Trophoblast cell (in vitro differentiated cells and primary cell): Measurements from ENCODE around the gene LHPP.

ENCODE experiments used
- DNase-seq, 2 donors: peaks; one replicate each; pipeline ENCODE4 v3.0.0-alpha.2; 2016
- H2AFZ ChIP-seq: 2 replicates; pipeline ENCODE4 v1.6.1; 2013; ENCODE audit warnings: low read length, moderate library complexity, mild to moderate bottlenecking; ENCODE audit not compliant: insufficient read depth, poor library complexity
- H2AK5ac ChIP-seq: 2 replicates; pipeline ENCODE4 v1.6.1; 2013; ENCODE audit warnings: mild to moderate bottlenecking, low read length
- H2BK120ac ChIP-seq: 2 replicates; pipeline ENCODE4 v1.6.1; 2013; ENCODE audit warnings: low read length, mild to moderate bottlenecking, moderate library complexity; ENCODE audit not compliant: insufficient read depth, poor library complexity
- H2BK12ac ChIP-seq: 2 replicates; pipeline ENCODE4 v1.6.1; 2013; ENCODE audit warnings: mild to moderate bottlenecking, low read length, moderate library complexity
- H2BK5ac ChIP-seq: 2 replicates; pipeline ENCODE4 v1.6.1; 2013; ENCODE audit warnings: low read length, low read depth, moderate library complexity, mild to moderate bottlenecking; ENCODE audit not compliant: poor library complexity
- H3K14ac ChIP-seq: 2 replicates; pipeline ENCODE4 v1.6.1; 2013; ENCODE audit warnings: mild to moderate bottlenecking, low read length
- H3K18ac ChIP-seq: 2 replicates; pipeline ENCODE4 v1.6.1; 2013; ENCODE audit warnings: mild to moderate bottlenecking, low read length
- H3K23ac ChIP-seq: 2 replicates; pipeline ENCODE4 v1.6.1; 2013; ENCODE audit warnings: low read length
- H3K27ac ChIP-seq: 2 replicates; pipeline ENCODE4 v1.5.1; 2013; ENCODE audit warnings: low read depth, mild to moderate bottlenecking, inconsistent platforms, low read length, moderate library complexity
- H3K27me3 ChIP-seq: 2 replicates; pipeline ENCODE4 v1.6.1; 2013; ENCODE audit warnings: inconsistent platforms, mild to moderate bottlenecking, low read length, moderate library complexity; ENCODE audit not compliant: insufficient read depth
- H3K36me3 ChIP-seq, 2 experiments: 1 replicate in 1 of 2; 2 replicates in 1 of 2; pipeline ENCODE4 v1.6.1; 2013; ENCODE audit warnings: low read length in 2 of 2, mild to moderate bottlenecking in 2 of 2, moderate library complexity in 1 of 2; ENCODE audit not compliant: insufficient read depth in 2 of 2, control insufficient read depth in 1 of 2
- H3K4ac ChIP-seq: 2 replicates; pipeline ENCODE4 v1.6.1; 2013; ENCODE audit warnings: low read depth, mild to moderate bottlenecking, low read length, moderate library complexity
- H3K4me1 ChIP-seq, 2 experiments: 1 replicate in 1 of 2; 2 replicates in 1 of 2; pipeline ENCODE4 v1.6.1; 2013; ENCODE audit warnings: low read length in 2 of 2, mild to moderate bottlenecking in 2 of 2, moderate library complexity in 1 of 2; ENCODE audit not compliant: insufficient read depth in 2 of 2, control insufficient read depth in 1 of 2
- H3K4me2 ChIP-seq: 2 replicates; pipeline ENCODE4 v1.6.1; 2013; ENCODE audit warnings: inconsistent platforms, mild to moderate bottlenecking, low read length, moderate library complexity
- H3K4me3 ChIP-seq: 2 replicates; pipeline ENCODE4 v1.5.1; 2013; ENCODE audit warnings: mild to moderate bottlenecking, low read depth, low read length, inconsistent platforms
- H3K79me1 ChIP-seq: one replicate; pipeline ENCODE4 v1.6.1; 2013; ENCODE audit warnings: low read length
- H3K79me2 ChIP-seq: 2 replicates; pipeline ENCODE4 v1.6.1; 2013; ENCODE audit warnings: low read length, mild to moderate bottlenecking; ENCODE audit not compliant: control insufficient read depth, insufficient read depth, poor library complexity
- H3K9ac ChIP-seq: 2 replicates; pipeline ENCODE4 v1.6.1; 2013; ENCODE audit warnings: mild to moderate bottlenecking, low read length
- H3K9me3 ChIP-seq: 2 replicates; pipeline ENCODE4 v1.6.1; 2013; ENCODE audit warnings: low read depth, mild to moderate bottlenecking, control low read depth, inconsistent platforms, low read length; ENCODE audit not compliant: insufficient read depth
- H4K12ac ChIP-seq: 2 replicates; pipeline ENCODE4 v1.6.1; 2013; ENCODE audit warnings: low read depth, mild to moderate bottlenecking, low read length, moderate library complexity
- H4K8ac ChIP-seq: 2 replicates; pipeline ENCODE4 v1.6.1; 2013; ENCODE audit warnings: low read depth, mild to moderate bottlenecking, low read length, moderate library complexity
- H4K91ac ChIP-seq: one replicate; pipeline ENCODE4 v1.6.1; 2013; ENCODE audit warnings: low read depth, mild to moderate bottlenecking, low read length, moderate library complexity
- WGBS: extraction: QIAGEN DNeasy Blood & Tissue Kit; methylation state at CpG from one replicate; pipeline ENCODE4 v1.1.7; 2013; ENCODE audit warnings: missing lambda C conversion rate; ENCODE audit not compliant: insufficient read length, insufficient coverage; ENCODE audit errors: extremely low coverage; 5-methylcytosine and 5-hydroxymethylcytosine counted together

Gene LHPP

DNA sequence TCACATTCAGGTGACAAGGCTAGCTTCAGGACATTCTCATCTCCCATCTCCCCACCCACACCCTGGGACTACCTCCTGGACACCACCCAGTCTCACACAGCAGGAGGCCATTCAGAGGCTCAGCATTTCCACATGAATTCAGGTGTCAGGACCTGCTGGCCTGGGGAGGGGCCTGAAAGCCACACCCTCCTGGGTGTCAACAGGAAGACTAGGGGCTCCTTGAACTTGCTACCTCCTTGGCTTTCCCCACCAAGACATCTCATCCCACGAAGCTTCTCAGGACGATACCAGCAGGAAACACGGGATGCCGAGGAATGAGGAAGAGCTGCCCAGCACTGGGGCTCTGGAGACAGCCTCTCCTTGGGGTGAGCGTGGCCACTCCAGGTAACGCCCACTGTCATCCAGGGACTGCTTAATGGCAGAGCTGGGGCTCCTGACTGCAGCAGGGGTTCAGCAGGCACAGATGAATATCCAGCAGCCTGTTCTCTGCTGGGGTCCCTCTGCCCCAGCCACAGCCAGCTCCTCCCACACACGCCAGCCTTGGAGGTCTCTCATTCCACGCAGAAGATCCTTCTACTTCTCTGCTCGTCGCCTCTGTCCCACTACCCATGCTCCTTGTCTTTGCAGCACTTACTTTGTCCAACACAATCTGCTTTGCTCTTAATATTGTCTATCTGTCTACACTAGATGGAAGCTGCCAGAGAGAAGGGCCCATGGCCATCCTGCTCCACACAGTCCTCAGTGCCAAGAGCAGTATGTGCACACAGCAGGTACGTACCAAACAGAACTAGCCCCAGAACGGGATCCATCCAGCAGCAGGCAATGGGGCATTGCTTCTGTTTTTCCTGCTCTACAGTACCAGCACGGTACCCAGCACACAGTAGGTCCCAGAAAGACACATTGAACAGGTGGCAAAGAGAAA is 193.8 kb downstream of the LHPP start:
- Histone ChIP-seq H2BK120ac (no peak overlapping the region), H3K4me1 (peaks cover 4 to 5% of the 10 kb centered on the region in 2 experiments), H3K23ac (peak overlapping the region; percentile 22), H2BK12ac (no peak overlapping the region), H3K9ac (no peak overlapping the region), H3K9me3 (no peaks in the 10 kb centered on the region), H4K8ac (no peak overlapping the region), H3K79me2 (no peaks in the 10 kb centered on the region), H2AFZ (peak overlapping the region; percentile 9), H3K27me3 (no peaks in the 10 kb centered on the region), H3K27ac (no peak overlapping the region), H2AK5ac (no peak overlapping the region), H3K79me1 (no peaks in the 10 kb centered on the region), H3K14ac (no peak overlapping the region), H3K18ac (no peak overlapping the region), H3K4me3 (no peak overlapping the region), H3K4me2 (no peak overlapping the region), H2BK5ac (no peak overlapping the region), H3K36me3 (no peaks in the 10 kb centered on the region), H4K91ac (no peak overlapping the region), H3K4ac (no peak overlapping the region), H4K12ac (no peak overlapping the region)
- DNase-seq = no peak
- no CpG with 5 or more reads among the region's 13 CpGs for WGBS

DNA sequence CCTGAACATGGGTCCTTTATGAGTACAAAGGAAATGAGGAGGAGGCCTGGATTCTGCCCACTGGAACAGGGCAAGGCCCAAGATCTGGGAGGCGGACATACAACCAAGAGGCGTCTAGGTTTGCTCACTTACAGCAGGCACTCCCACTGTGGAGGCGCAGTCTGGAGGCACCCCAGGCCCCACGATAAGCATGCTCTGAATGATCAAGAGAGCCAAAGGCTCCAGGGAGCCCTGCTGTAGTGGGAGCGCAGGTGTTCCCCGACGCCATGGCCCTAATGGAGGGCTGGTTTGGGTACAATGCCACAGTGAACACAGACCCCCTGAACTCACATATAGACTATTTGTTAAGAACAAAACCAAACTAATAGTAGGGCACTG is 194.5 kb downstream of the LHPP start:
- Histone ChIP-seq H2BK120ac (no peak overlapping the region), H2BK5ac (no peak overlapping the region), H4K8ac (no peak overlapping the region)

DNA sequence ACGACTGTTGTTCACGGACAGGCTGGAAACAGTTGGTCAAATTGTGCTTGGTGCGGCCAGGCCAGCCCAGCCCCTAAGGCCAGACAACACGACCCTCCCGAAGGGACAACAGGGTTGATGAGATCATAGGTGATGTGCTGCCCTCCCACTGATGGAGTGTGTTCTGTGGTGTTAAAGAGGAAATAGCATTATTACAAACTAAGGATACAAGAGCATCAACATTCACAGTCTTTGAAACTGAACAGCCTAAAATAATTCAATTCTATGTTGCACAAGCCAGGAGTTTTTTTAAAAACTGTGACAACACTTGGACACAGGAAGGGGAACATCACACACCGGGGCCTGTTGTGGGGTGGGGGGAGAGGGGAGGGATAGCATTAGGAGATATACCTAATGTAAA is 194.9 kb downstream of the LHPP start:
- no peak overlapping the region for H3K4ac ChIP-seq
- H2BK5ac ChIP-seq = no peak overlapping the region
- no peak overlapping the region for H4K91ac ChIP-seq
- DNase-seq = no peak
- no peak overlapping the region for H2BK120ac ChIP-seq
- H3K18ac ChIP-seq = no peak overlapping the region
- H3K27me3 ChIP-seq = no peaks in the 10 kb centered on the region
- H3K9ac ChIP-seq = no peak overlapping the region
- H3K14ac ChIP-seq = no peak overlapping the region
- no peak overlapping the region for H4K12ac ChIP-seq
- H3K9me3 ChIP-seq = no peaks in the 10 kb centered on the region
- H3K27ac ChIP-seq = no peak overlapping the region
- no CpG with 5 or more reads among the region's 6 CpGs for WGBS
- no peak overlapping the region for H2AK5ac ChIP-seq
- no peak overlapping the region for H3K4me3 ChIP-seq
- no peak overlapping the region for H2AFZ ChIP-seq
- H3K36me3 ChIP-seq = no peaks in the 10 kb centered on the region
- H2BK12ac ChIP-seq = no peak overlapping the region
- no peak overlapping the region for H3K23ac ChIP-seq
- H4K8ac ChIP-seq = no peak overlapping the region
- H3K4me1 ChIP-seq = peaks cover 3 to 5% of the 10 kb centered on the region in 2 experiments
- H3K4me2 ChIP-seq = no peak overlapping the region
- H3K79me1 ChIP-seq = no peaks in the 10 kb centered on the region
- no peaks in the 10 kb centered on the region for H3K79me2 ChIP-seq

More for the DNA sequence above, 194.5 kb downstream of the LHPP start:
- Histone ChIP-seq H3K79me1 (no peaks in the 10 kb centered on the region), H4K12ac (no peak overlapping the region), H3K4me2 (no peak overlapping the region), H3K4ac (no peak overlapping the region), H3K27me3 (no peaks in the 10 kb centered on the region), H3K14ac (no peak overlapping the region), H3K4me1 (peaks cover 3 to 5% of the 10 kb centered on the region in 2 experiments), H2AFZ (no peak overlapping the region), H4K91ac (no peak overlapping the region), H3K9me3 (no peaks in the 10 kb centered on the region), H3K9ac (no peak overlapping the region), H3K79me2 (no peaks in the 10 kb centered on the region), H2AK5ac (no peak overlapping the region), H3K4me3 (no peak overlapping the region), H2BK12ac (no peak overlapping the region), H3K18ac (no peak overlapping the region), H3K23ac (no peak overlapping the region), H3K36me3 (no peaks in the 10 kb centered on the region), H3K27ac (no peak overlapping the region)
- WGBS = no CpG with 5 or more reads among the region's 7 CpGs
- no peak for DNase-seq

DNA sequence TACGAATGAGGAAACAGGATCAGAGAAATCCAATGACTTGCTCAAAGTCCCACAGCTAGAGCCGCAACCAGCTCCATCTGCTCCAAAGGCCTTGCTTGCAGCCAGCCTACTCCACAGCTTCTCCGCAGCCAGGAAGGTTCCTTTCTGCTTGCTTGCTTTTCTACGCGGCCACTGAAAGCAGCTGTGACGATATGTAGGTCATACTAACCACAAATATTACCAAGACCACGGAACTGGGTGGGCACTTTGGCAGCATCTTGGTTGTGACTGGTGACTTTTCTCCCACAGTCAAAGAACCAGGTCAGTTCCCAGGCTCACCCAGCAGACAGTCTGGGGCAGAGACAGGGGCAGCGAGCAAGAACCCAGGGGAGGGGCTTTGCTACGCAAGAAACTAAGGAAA is 196.2 kb downstream of the LHPP start:
- H2BK12ac ChIP-seq = no peak overlapping the region
- no CpG with 5 or more reads among the region's 9 CpGs for WGBS

More for the DNA sequence above, 196.2 kb downstream of the LHPP start:
- no peaks in the 10 kb centered on the region for H3K27me3 ChIP-seq
- no peak overlapping the region for H4K12ac ChIP-seq
- no peaks in the 10 kb centered on the region for H3K9me3 ChIP-seq
- no peak overlapping the region for H3K23ac ChIP-seq
- no peaks in the 10 kb centered on the region for H3K79me2 ChIP-seq
- no peak overlapping the region for H2AFZ ChIP-seq
- H3K79me1 ChIP-seq = no peaks in the 10 kb centered on the region
- no peak overlapping the region for H3K4me3 ChIP-seq
- H3K18ac ChIP-seq = no peak overlapping the region
- H3K4ac ChIP-seq = no peak overlapping the region
- H3K9ac ChIP-seq = no peak overlapping the region
- H4K91ac ChIP-seq = no peak overlapping the region
- DNase-seq = peak in 1 of 2 donors; percentile 12
- no peak overlapping the region for H2BK120ac ChIP-seq
- no peak overlapping the region for H3K14ac ChIP-seq
- peaks cover 0 to under 1% of the 10 kb centered on the region in 2 experiments for H3K36me3 ChIP-seq
- H3K4me2 ChIP-seq = no peak overlapping the region
- H3K27ac ChIP-seq = no peak overlapping the region
- no peak overlapping the region for H2BK5ac ChIP-seq
- H4K8ac ChIP-seq = no peak overlapping the region
- H3K4me1 ChIP-seq = peaks cover 3 to 5% of the 10 kb centered on the region in 2 experiments
- no peak overlapping the region for H2AK5ac ChIP-seq
